PC-3 (cell line): ENCODE data around the gene TSC22D2. TPM values are rescaled to one million over a fixed set of nuclear protein-coding genes. Genes with fewer than 3 reads are reported as not detected.
A peak's percentile ranks its signal among the peaks of the same experiment; 100 is the strongest.

Source experiments
- ATAC-seq: fragments of 200-7000 bp; cut with Tn5 transposase; 2 replicates; pipeline ENCODE4 v1.9.1; 2020; ENCODE audit warnings: mild to moderate bottlenecking, moderate library complexity
- BruUV-seq: library from RNA; stranded (reverse); fragments of 400-500 nt; replicated peaks from 2 replicates; lab custom pipeline; 2021; lab: Mats Ljungman, UMichigan
- CTCF ChIA-PET: fragments of 300-600 bp; sonication (Branson Sonifier 250); formaldehyde crosslinking; loops from one replicate; lab custom pipeline; 2022; ENCODE audit warnings: antibody characterized with exemption; lab: Charles Lee
- POLR2A ChIA-PET: fragments of 300-600 bp; sonication (Branson Sonifier 250); formaldehyde crosslinking; loops from one replicate; lab custom pipeline; 2022; ENCODE audit warnings: antibody characterized with exemption; ENCODE audit not compliant: unreplicated experiment; lab: Charles Lee
- DNase-seq: peaks from one replicate; pipeline ENCODE4 v3.0.0-alpha.2; 2015
- H2AFZ ChIP-seq: fragments of 300-600 bp; sonication (generic); 2 replicates; pipeline ENCODE4 v1.6.0; 2016; ENCODE audit warnings: antibody characterized with exemption, low read length
- H3F3A ChIP-seq: fragments of 300-600 bp; sonication (generic); one replicate; pipeline ENCODE4 v1.6.0; 2017; ENCODE audit warnings: antibody characterized with exemption, low read length, control low read depth, mild to moderate bottlenecking; ENCODE audit not compliant: unreplicated experiment
- H3K27ac ChIP-seq: fragments of 300-600 bp; sonication (generic); 2 replicates; pipeline ENCODE4 v1.5.1; 2016; ENCODE audit warnings: mild to moderate bottlenecking, low read length
- H3K27me3 ChIP-seq: fragments of 300-600 bp; sonication (generic); 2 replicates; pipeline ENCODE4 v1.6.1; 2016; ENCODE audit warnings: low read length, mixed read lengths
- H3K36me3 ChIP-seq: fragments of 300-600 bp; sonication (generic); 2 replicates; pipeline ENCODE4 v1.6.1; 2016; ENCODE audit warnings: low read depth, mixed run types, low read length, mixed read lengths
- H3K4me1 ChIP-seq: fragments of 300-600 bp; sonication (generic); 2 replicates; pipeline ENCODE4 v1.5.1; 2016; ENCODE audit warnings: low read length; ENCODE audit not compliant: insufficient read depth
- H3K4me2 ChIP-seq: fragments of 300-600 bp; sonication (generic); 2 replicates; pipeline ENCODE4 v1.6.0; 2016; ENCODE audit warnings: low read length
- H3K4me3 ChIP-seq: fragments of 300-600 bp; sonication (generic); 2 replicates; pipeline ENCODE4 v1.5.1; 2016; ENCODE audit warnings: mild to moderate bottlenecking, low read length, mixed read lengths
- H3K79me2 ChIP-seq: fragments of 300-600 bp; sonication (generic); 2 replicates; pipeline ENCODE4 v1.6.1; 2017; ENCODE audit warnings: low read length, mixed read lengths
- H3K9ac ChIP-seq: fragments of 300-600 bp; sonication (generic); 2 replicates; pipeline ENCODE4 v1.6.0; 2016; ENCODE audit warnings: mild to moderate bottlenecking, low read length
- H3K9me2 ChIP-seq: fragments of 300-600 bp; sonication (generic); replicated peaks from 2 replicates; pipeline ENCODE4 v1.6.1; 2016; ENCODE audit warnings: mixed run types, low read length, mixed read lengths
- H3K9me3 ChIP-seq: fragments of 300-600 bp; sonication (generic); 2 replicates; pipeline ENCODE4 v1.6.1; 2016; ENCODE audit warnings: low read length, mixed read lengths
- H4K20me1 ChIP-seq: fragments of 300-600 bp; sonication (generic); 2 replicates; pipeline ENCODE4 v1.6.1; 2016; ENCODE audit warnings: low read length, mixed read lengths
- CTCF ChIP-seq: fragments of 300-600 bp; sonication (generic); conservative IDR thresholded peaks from 2 replicates; pipeline ENCODE4 v1.5.1; 2017; ENCODE audit warnings: antibody characterized with exemption, low read depth, mild to moderate bottlenecking, low read length
- EZH2 ChIP-seq: fragments of 300-600 bp; sonication (generic); IDR thresholded peaks from one replicate; pipeline ENCODE4 v1.6.1; 2017; ENCODE audit warnings: antibody characterized with exemption, mild to moderate bottlenecking, low read length; ENCODE audit not compliant: unreplicated experiment
- EZH2phosphoT487 ChIP-seq: fragments of 300-600 bp; sonication (generic); IDR thresholded peaks from 2 replicates; pipeline ENCODE4 v1.6.1; 2018; ENCODE audit warnings: mild to moderate bottlenecking, antibody characterized with exemption, low read length, borderline replicate concordance
- intact Hi-C: fragments of 100-400 bp; cut with micrococcal nuclease; formaldehyde crosslinking; loops from 2 replicates; pipeline ENCODE4 v1.9.0; 2023
- total RNA-seq: library from RNA; depleted of rRNA; stranded (reverse); fragments of >200 nt; gene quantifications from 2 replicates; pipeline ENCODE4 v1.2.3, GENCODE V29; 2014

Gene TSC22D2
- total RNA-seq, 1 experiment from 2014 or later = 9.6 TPM

GRCh38 chr3:150372722-150373121 lies 35.4 kb upstream of the TSC22D2 start:
- DNase-seq = peak; percentile 86
- Histone ChIP-seq H3K9me2 (no peaks in the 10 kb centered on the region), H3K36me3 (no peaks in the 10 kb centered on the region), H3K27me3 (no peaks in the 10 kb centered on the region), H3K9ac (peak overlapping the region; percentile 44), H2AFZ (no peak overlapping the region), H3F3A (peaks cover 13% of the 10 kb centered on the region), H3K9me3 (no peaks in the 10 kb centered on the region), H4K20me1 (no peaks in the 10 kb centered on the region), H3K27ac (peak overlapping the region; percentile 84), H3K4me2 (peak overlapping the region; percentile 87), H3K4me3 (peak overlapping the region; percentile 63), H3K79me2 (peaks cover 11% of the 10 kb centered on the region), H3K4me1 (peaks cover 49% of the 10 kb centered on the region)
- no TSS peak for BruUV-seq
- intact Hi-C loops = loop anchor here (1.0 to 5.0 kb wide), 5 partner anchors 35 to 135 kb away; no protein-coding TSS in a partner anchor
- ChIA-PET POLR2A (interaction anchor here (0.6 to 1.0 kb wide), 2 partner anchors 41 to 97 kb away, joined by 3 to 4 read pairs; no protein-coding TSS in a partner anchor), CTCF (interaction anchor here (0.6 kb wide), 1 partner anchor 905 kb away, joined by 3 read pairs; no protein-coding TSS in a partner anchor)
- TF ChIP-seq EZH2 = no peak
- no peak for TF ChIP-seq EZH2phosphoT487
- peak; percentile 53 for TF ChIP-seq CTCF
- ATAC-seq = peak; percentile 65

- Histone ChIP-seq H3K9ac (no peak overlapping the region), H3K4me2 (peak overlapping the region; percentile 8), H4K20me1 (no peaks in the 10 kb centered on the region), H3F3A (peaks cover 13% of the 10 kb centered on the region), H3K9me3 (no peaks in the 10 kb centered on the region), H2AFZ (no peak overlapping the region), H3K79me2 (peaks cover 11% of the 10 kb centered on the region), H3K4me1 (peaks cover 49% of the 10 kb centered on the region), H3K36me3 (no peaks in the 10 kb centered on the region), H3K4me3 (no peak overlapping the region), H3K9me2 (no peaks in the 10 kb centered on the region), H3K27ac (peak overlapping the region; percentile 84), H3K27me3 (no peaks in the 10 kb centered on the region)
- TF ChIP-seq EZH2 (no peak), CTCF (no peak), EZH2phosphoT487 (no peak)
- ATAC-seq (no peak), DNase-seq (no peak)
- POLR2A ChIA-PET = interaction anchor here (0.6 kb wide), 1 partner anchor 40 kb away, joined by 4 read pairs; no protein-coding TSS in a partner anchor
- no TSS peak for BruUV-seq
- CTCF ChIA-PET = no interaction called here
- intact Hi-C loops = loop anchor here (2.0 to 5.0 kb wide), 2 partner anchors 87 to 136 kb away; no protein-coding TSS in a partner anchor
Measured at GRCh38 chr3:150373234-150373875, 34.7 kb upstream of the TSC22D2 start.

GRCh38 chr3:150374975-150375374 lies 33.1 kb upstream of the TSC22D2 start:
- Histone ChIP-seq H3K36me3 (no peaks in the 10 kb centered on the region), H3K27me3 (no peaks in the 10 kb centered on the region), H3K4me2 (no peak overlapping the region), H3K27ac (no peak overlapping the region), H3K9me3 (no peaks in the 10 kb centered on the region), H3K9ac (no peak overlapping the region), H3K79me2 (peaks cover 11% of the 10 kb centered on the region), H4K20me1 (no peaks in the 10 kb centered on the region), H3K4me3 (no peak overlapping the region), H3K4me1 (peaks cover 36% of the 10 kb centered on the region), H3K9me2 (no peaks in the 10 kb centered on the region), H2AFZ (no peak overlapping the region), H3F3A (peaks cover 13% of the 10 kb centered on the region)
- DNase-seq (no peak), ATAC-seq (no peak)
- intact Hi-C loops = loop anchor here (5.0 kb wide), 1 partner anchor 138 kb away; no protein-coding TSS in a partner anchor
- CTCF ChIA-PET = no interaction called here
- TF ChIP-seq EZH2phosphoT487 (no peak), CTCF (no peak)
- POLR2A ChIA-PET = no interaction called here
- BruUV-seq = no TSS peak
